NCI-H2107 (cell line): ENCODE results near the gene CDON.
"Not testable (repeated sequence)": the region's sequence is repeated elsewhere in the genome, so short reads cannot be mapped to it uniquely, and the experiment has no call there.

Experiments
- DNase-seq: peaks from one replicate; lab custom pipeline; 2025; lab: John Stamatoyannopoulos, UW

Gene CDON

DNA sequence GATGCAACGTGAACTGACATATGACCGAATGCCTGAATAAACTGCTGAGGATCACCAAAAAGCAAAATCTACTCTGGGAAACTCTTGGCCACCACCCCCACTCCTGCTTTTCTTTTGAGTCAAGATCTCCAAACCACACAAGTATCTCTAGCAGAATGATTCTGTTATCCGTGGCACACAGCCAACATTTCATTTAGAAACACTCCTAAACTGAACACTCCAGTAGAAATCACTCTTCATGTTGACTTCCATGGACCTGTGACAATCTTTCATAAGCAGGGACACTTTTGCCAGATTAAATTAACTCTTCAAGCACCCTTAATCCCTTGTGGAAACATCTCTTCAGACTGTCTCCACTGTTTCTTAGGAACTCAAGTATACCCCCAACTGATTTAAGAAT, 72.4 kb downstream of the CDON start:
- DNase-seq, result peak; percentile 17

DNA sequence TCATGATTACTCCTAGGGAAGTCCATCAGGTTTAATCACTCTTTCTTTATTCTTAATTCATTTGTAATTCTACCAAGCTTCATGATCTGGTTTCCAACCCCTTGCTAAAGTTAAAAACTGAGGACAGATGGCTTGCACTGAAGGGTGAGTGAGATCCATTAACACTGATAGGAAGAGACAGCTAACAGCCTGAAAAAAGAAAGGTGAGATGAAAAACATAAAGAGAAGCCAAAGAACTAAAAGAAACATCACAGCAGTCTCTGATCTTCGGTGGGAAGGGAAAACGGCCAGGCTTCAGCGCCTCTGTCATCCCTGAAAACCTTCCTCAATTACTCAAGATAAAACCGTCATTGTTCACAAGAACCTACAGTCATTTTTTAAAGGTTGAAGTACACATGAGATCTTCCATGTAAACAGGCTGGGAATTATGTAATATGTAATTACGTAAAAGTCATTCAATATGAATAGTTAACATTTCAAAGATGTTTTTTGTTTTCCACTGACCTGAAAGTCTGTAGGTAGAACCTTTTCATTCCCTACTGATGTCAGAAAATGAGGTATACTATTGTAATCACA, 75.5 kb downstream of the CDON start:
- DNase-seq, result no peak

DNA sequence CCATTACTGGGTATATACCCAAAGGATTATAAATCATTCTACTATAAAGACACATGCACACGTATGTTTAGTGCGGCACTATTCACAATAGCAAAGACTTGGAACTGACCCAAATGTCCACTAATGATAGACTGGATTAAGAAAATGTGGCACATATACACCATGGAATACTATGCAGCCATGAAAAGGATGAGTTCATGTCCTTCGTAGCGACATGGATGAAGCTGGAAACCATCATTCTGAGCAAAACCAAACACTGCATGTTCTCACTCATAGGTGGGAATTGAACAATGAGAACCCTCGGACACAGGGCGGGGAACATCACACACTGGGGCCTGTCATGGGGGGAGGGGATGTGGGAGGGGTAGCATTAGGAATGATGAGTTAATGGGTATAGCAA, 76.7 kb downstream of the CDON start:
- DNase-seq, result not testable (repeated sequence)

DNA sequence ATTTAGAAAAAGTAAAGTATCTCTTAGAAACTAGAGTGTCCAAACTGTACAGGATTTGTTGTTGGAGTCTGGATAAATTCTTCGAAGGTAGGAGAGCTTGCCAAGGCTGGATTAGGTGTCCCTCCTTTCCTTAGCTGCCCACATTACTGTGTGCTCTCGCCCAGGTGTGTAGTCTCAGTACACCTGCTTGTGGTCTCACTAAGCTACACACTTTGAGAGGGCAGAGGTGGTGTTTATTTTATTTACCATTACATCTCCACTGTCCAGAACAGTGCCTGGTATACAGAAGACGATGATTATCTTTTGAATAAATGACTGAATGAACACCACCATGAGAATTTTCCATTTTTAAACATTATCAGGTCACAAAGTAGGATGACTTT, 80.3 kb downstream of the CDON start:
- no peak for DNase-seq

DNA sequence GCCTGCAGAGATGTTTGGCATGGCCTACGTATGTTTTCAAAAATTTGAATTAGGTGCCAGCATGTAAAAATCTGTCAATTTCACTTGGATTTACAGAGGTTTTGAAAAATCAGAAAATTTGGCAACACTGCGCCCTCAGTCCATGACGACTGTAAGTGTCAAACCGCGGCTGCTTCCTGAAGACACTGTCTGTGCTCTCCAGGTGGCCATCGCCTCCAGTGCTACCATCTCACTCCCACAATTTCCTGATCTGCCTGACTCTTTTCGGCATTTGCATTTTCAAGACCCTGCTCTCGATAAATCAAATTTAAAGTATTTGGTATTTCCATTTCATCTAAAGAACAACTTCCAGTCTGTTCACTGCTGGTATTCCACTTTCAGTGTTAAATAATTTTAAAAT, 82.2 kb downstream of the CDON start:
- DNase-seq, result no peak

DNA sequence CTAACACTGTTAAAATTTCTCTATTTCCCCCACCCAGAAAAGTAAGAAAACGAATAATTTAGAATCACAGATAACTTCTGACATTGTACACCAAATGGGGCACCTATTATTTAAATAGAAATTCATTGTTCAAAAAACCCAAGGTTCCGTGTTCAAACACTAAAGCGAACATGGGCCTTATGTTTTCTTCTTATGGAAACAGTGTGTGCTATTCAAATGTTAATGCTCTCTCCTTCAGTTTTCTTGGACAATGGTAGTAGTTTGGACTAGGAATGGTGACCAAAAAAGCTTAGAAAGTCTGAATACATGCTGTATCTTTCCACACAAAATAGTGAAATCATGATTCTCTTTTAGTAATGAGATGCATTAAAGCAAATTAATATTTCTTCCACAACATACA, 83.2 kb downstream of the CDON start:
- DNase-seq, result no peak

DNA sequence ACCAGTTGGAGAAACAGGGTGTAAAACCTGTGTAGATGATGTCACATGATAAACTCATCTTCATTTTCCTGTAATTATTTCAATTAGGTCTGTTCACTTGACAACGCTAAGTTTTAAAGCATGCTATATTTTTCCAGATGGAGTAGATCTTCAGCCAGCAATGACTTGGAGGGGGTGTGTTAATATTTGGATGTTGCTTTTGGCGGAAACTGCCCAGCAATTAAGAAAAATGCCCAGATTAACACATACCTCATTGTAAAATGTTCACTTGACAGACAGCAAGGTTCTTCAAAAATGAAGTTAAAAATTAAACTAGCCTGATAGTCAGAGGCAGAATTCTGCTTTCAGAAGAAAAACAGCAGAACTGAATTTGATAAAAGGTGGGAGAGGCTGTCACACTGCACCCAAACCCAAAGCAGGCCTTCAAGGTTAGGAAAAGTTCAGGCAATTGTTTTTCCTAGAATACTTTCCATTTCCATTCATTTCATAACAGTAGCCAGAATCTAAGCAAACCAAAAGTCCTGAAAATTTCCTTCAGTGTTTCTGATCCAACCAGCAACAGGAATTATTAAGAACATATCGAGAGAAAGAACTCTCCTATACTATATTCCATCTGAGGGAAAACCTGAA, 83.8 kb downstream of the CDON start:
- DNase-seq, result no peak

DNA sequence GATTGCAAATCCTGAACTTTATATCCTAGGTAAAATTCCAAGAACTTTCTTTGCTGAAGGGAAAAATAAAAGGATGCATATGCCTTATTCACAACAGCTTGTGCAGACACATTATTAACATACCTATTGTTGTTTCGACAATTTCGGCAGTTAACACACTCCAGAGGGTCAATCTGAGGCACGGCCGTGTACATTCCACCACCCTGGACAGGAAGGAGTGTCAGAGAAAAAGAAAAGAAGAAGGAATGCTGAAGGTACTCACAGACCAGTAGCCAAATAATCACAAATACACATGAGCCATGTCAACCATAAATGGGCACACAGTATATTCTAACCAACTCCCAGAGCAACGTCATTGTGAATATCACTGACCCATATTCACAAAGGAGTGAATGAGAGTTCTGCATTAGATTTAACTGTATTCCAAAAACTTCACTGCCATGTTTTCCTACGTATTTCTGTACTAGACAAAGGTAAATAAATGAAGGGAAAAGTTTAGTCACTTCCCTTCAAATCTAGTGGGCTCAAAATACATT, 84.4 kb downstream of the CDON start:
- DNase-seq, result no peak

DNA sequence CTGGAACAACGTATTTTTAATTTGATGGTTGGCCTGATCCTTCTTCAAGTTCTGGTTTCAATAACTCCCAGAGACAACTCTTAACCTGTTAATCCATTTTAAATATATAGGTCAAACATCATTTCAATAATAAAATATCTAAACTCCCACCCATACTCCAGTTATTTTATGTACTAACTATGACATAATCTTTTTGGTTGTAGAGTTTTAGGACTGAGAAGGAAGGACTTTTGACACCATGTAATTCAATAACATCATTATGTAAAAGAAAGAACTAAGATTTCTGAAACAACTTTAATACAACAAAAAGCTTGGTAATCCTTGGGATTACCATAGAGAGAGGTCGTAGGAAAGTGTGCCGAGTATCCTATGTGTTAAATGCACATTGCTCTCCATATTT, 85.3 kb downstream of the CDON start:
- DNase-seq, result no peak

DNA sequence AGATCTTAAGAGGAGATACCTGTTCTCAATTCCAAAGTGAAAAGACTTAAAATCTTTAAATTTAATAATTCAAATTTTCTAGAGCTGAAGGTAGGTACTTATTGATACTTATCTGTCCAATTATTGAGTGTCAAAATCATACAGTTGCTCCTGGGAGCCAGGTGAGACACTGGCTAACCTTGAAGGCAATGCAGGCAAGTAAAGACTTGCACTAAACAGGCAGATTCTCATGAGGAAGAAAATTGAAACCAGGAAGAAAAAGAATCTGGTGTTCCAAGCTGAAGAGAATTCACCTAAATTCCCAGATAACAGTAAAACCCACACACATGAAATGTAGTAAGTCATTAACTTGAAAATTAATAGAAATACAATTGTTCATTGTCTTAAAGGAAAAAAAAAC, 86.5 kb downstream of the CDON start:
- no peak for DNase-seq

DNA sequence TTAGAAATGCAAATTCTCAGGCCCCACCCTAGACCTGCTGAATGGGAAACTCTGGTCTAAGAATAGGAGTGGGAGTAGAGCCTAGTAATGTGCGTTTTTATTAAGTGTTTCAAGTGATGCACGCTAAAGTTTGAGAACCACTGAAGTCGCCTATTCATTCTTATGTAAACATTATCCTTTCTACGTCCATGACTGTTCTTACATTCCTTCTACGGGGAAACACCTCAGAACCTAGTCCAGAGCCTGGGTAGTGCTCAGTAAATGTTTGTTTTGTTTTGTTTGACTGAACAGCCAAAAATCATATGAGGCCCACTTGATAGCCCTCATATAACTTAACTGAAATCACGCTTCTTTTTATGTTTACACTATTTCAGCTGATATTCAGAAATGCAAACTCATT, 87.0 kb downstream of the CDON start:
- no peak for DNase-seq

DNA sequence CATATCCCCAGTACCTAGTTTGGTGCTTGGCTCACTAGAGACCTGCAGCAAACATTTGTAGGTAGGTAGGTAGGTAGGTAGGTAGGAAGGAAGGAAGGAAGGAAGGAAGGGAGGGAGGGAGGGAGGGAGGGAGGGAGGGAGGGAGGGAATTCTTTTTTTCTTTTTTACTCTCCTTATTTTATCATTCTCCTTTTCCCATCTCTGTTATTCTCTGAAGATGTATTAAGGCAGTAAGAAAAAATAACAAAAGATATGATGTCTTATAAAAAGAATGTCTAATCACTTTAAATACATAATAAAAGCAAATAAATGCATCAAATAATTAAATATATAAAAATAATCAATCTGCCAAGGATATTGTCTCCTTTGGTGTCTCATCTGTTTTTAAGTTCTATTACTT, 88.4 kb downstream of the CDON start:
- no peak for DNase-seq

DNA sequence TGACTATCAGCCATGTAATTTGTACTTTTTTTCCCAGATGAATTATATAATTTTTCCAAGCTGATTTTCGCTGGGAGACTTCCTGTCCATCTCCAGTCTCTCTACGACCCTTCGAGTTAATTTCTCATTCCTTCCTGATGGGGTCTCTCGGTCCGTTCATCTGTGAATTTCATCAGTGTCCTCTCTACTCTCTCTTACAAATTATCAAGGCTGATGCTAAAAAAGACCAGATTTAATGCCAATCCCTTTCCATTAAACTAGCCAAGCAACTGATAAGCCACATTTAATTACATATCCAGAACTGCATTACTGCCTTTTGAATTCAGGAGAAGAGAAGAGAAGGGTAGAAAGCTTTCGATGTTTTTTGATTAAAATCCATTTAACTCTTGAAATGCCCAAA, 91.0 kb downstream of the CDON start:
- no peak for DNase-seq

DNA sequence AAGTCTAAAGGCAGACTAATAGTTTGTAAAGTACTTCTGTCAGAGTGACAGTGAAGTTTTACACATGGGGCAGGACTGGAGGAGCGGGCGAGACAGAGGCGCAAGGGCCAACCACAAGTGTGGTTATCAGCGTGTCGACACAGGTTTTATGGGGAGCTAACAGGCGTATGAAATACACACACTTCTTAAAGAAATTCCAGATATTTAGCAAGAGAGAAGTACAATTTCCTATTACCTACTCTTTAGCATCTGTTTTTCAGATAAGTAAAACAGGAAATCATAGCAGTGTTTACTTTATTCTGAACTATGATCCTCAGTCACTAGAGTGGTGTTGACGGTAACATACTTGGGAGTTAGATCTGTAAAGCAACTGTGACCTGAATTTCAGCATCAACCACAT, 94.3 kb downstream of the CDON start:
- no peak for DNase-seq

DNA sequence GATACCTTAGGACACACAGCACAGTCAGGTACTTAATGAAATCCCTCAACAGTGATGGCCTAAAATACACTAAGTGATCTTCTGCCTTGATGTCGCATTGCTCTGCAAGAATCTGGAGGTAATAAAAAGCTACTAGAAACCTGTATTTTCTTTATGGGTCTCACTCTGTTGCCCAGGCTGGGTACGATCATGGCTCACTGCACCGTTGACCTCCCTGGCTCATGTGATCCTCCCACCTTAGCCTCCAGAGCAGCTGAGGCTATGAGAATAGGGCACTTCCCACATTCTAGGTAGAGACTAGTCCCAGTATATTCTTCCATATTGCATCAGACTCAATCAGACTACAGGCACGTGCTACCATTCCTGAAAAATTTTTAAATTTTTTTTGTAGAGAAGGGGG, 95.2 kb downstream of the CDON start:
- no peak for DNase-seq

DNA sequence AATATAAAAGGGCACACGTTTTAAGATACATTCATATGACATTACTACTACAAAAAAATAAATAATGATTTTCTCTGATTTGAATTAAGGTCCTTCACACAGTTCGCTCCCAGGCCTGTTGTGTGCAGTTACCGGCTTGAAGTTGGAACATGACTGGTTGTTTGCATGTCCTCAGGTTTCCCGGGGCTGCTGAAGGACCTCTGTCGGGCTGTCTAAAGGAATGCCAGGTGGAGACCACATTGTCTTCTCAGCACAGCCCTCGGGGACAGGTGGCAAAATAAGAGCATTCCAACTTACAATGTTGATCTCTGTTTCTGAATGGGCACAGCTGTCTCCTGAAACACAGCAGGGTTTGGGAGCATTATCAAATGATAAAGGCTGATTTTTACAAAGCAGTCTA, 101.9 kb downstream of the CDON start:
- DNase-seq, result no peak

DNA sequence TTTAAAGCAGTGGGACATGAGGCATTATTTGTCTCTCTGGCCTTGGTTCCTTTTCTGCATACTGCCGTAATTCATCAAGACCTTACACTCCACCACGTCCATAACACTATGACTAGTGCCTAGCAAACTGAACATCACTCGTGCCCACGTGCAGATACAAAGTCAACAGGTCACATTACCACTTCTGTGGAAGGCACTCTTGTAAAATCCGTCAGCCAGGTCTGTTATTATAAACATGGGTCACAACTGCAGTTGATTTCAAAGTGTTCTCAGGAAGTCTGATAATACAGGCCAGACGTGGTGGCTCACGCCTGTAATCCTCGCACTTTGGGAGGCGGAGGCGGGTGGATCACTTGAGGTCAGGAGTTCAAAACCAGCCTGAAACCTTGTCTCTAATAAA, 102.7 kb downstream of the CDON start:
- DNase-seq, result no peak

DNA sequence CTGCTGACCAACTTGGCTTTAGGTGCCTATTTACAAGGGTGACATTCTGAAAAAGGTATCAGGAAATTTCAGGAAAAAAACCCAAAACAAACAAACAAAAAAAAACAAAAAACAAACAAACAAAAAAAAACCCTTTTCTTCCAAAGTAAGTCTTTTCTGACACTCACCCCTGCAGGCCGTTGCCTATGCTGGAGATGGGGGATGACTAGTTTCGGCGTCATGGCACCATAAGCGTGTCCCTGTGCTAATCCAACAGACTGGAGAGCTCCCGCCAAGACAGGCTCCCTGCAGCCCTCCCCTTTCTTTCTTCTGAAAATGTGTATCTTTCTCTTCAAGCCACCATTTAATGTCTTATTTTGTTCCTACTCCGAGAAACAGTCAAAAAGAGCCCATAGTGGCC, 103.2 kb downstream of the CDON start:
- no peak for DNase-seq

DNA sequence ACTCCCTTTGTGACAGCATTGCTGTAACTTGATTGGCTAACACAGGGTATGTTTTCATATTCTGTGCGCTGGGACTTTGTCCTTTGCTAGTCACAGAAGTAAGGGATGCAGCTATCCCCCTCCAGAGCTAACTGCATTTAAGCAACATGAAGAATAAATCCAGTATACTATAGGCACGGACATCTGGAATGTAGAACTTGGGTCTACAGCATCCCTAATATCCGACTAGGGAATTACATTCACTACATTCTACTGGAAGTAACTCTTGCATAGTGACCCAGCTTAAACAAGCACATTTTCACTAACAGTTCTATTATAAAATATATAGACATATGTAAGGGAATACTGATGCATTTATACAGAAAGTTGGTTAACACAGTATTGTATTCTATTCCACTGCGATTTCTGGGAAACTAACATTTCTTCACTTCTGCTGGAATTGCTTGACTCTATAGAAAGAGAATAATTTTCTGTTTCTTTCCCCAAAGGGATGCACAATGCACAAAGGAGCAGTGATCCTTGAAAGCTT, 103.7 kb downstream of the CDON start:
- DNase-seq, result no peak

DNA sequence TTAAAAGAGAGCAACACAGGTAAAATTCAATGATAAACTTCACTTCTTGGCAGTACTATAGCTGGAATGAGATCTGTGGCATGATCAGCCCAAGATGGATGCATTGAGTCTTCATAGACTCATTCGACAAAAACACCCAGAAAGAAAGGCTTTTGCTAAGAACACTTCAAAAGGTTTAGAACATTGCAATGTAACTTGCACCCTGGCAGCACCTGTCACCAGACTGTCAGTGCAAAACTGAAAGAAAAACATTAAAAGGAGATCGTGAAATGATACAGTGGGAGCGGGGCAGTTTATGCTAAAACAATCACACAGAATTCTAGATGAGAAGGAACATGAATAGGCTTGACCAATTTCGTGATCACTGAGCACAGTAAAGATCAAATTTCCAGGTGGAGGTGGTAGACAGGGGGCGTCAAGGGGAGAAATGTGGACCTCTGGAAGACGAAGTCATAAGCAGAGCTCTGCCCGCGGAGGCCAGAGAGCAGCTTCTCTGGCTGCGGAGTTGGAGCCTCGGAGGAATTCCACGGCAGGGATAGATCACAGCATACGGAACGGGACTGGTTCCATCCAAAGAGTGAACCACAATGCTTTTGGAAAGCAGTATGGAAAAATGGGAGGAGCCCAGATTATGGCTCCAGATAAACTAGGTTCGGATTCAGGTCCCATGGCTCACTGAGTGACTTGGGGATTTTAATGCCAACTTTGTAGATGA, 104.9 kb downstream of the CDON start:
- no peak for DNase-seq

DNA sequence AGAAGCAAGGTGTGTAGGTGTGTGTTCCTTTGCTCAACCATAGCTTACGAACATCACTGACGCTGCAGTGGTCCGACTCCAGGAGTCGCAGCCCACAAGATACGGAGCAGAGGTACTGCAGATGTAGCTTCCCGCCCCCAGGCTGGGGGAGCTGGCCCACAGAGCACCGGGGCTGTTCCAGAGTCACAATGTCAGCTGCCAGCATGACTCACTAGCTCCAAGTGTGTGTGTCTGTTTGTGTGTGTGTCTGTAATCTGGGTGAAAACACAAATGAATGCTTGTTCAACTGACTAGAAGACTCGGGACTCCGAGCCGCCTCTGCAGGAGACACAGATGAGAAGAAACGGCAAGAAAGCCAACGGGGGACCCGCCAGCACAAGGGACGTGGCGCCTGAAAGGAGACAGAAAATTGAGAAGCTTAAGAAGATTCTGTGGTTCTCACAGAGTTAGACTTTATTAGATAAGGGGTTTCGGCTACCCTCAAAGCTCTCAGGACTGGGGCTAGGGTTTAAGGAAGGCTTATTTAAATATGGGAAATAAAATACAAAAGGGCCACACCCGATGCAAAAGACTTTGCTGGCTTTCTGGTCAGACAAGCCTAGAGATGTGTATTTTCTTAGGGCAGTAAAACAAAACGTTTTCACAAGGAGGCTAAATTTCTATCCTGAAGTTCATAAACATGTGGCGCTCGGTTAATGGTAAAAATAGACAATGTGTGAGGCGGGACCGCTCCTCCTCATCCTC, 106.1 kb downstream of the CDON start:
- DNase-seq, result no peak

DNA sequence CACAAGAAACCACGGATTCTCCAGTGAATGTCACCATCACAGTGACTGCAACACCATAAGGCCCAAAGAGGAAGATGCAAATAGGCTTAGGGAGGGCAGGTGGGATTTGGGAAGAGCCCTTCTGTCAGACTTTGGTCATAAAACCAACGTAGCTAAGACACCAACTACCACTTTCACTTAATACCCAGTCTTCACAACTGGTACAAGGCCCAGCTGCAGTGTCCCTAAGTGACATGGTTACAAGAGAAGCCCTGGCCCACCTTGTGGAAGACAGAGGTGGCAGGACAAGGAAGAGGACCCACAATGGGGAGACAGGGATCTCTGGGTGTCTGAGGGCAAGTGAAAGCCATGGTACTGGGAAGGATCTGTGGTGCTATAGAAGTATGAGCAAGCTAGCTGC, 106.8 kb downstream of the CDON start:
- no peak for DNase-seq
